ENCODE data around the gene EVPLL. TPM values are rescaled to one million over a fixed set of nuclear protein-coding genes. Genes with fewer than 3 reads are reported as not detected.

The EVPLL gene
- polyA plus RNA-seq, 3 donors = not detected

- Mint-ChIP-seq H3K4me1 (peaks cover 14% of the 10 kb centered on the region), H3K27me3 (ENCODE audit: low read depth in 3 of 3) (peaks cover 2 to 4% (median 4%) of the 10 kb centered on the region in 3 donors), H3K9me3 (peaks cover 0 to 8% (median 0%) of the 10 kb centered on the region in 7 donors), H3K4me3 (no peak overlapping the region), H3K27ac (no peak overlapping the region), H3K36me3 (peaks cover under 1 to 7% of the 10 kb centered on the region in 2 donors)
- intact Hi-C loops (cut with micrococcal nuclease) = no loop called here
- Histone ChIP-seq H3K36me3 (replicated peaks in 1 of 2; ENCODE audit: control insufficient read depth in 1 of 2, insufficient read depth in 2 of 2, low read length in 2 of 2) (no peaks in the 10 kb centered on the region), H3K9ac (ENCODE audit: insufficient read depth, low read length, poor library complexity, severe bottlenecking) (no peak overlapping the region), H3K4me2 (replicated peaks; ENCODE audit: extremely low read depth, low read length, poor library complexity, severe bottlenecking) (no peak overlapping the region), H3K27ac (ENCODE audit: low read depth in 1 of 2, low read length in 2 of 2) (no peak overlapping the region), H3K4me1 (ENCODE audit: control insufficient read depth in 1 of 2, insufficient read depth in 2 of 2, low read length in 2 of 2) (peaks cover 11 to 13% of the 10 kb centered on the region in 2 donors), H3K27me3 (ENCODE audit: control insufficient read depth in 2 of 2, insufficient read depth in 2 of 2, low read length in 2 of 2) (no peaks in the 10 kb centered on the region), H3K79me2 (ENCODE audit: insufficient read depth, low read length) (no peaks in the 10 kb centered on the region), H3K9me3 (replicated peaks in 1 of 2; ENCODE audit: control insufficient read depth in 1 of 2, insufficient read depth in 1 of 2, low read length in 2 of 2) (peaks cover 0 to 5% of the 10 kb centered on the region in 2 donors), H3K4me3 (replicated peaks in 1 of 3; ENCODE audit: low read depth in 2 of 3, low read length in 3 of 3) (no peak overlapping the region), H4K20me1 (ENCODE audit: insufficient read depth, low read length) (no peaks in the 10 kb centered on the region), H2AFZ (ENCODE audit: insufficient read depth, low read depth, low read length, poor library complexity, severe bottlenecking) (no peak overlapping the region)
- no CpG with 5 or more reads among the region's 6 CpGs for WGBS (ENCODE audit: insufficient coverage)
- no peak for DNase-seq
- no peak for TF ChIP-seq CTCF (IDR thresholded peaks at IDR 0.05)
Observed at GRCh38 chr17:18364166-18364565, 13.4 kb upstream of the EVPLL start.

- Mint-ChIP-seq H3K4me3 (no peak overlapping the region), H3K36me3 (no peaks in the 10 kb centered on the region), H3K27me3 (ENCODE audit: low read depth in 3 of 3) (peaks cover 2 to 14% (median 6%) of the 10 kb centered on the region in 3 donors), H3K27ac (no peak overlapping the region), H3K9me3 (peaks cover 0 to 8% (median 0%) of the 10 kb centered on the region in 7 donors), H3K4me1 (peaks cover 5% of the 10 kb centered on the region)
- H3K4me3 ChIP-seq (replicated peaks in 1 of 3; ENCODE audit: low read depth in 2 of 3, low read length in 3 of 3) = no peak overlapping the region
- no peak overlapping the region for H3K4me2 ChIP-seq (replicated peaks; ENCODE audit: extremely low read depth, low read length, poor library complexity, severe bottlenecking)
- H3K9me3 ChIP-seq (replicated peaks in 1 of 2; ENCODE audit: control insufficient read depth in 1 of 2, insufficient read depth in 1 of 2, low read length in 2 of 2) = peaks cover 0 to 5% of the 10 kb centered on the region in 2 donors
- no peaks in the 10 kb centered on the region for H4K20me1 ChIP-seq (ENCODE audit: insufficient read depth, low read length)
- H3K4me1 ChIP-seq (ENCODE audit: control insufficient read depth in 1 of 2, insufficient read depth in 2 of 2, low read length in 2 of 2) = no peaks in the 10 kb centered on the region
- no peak for DNase-seq
- no peak for TF ChIP-seq CTCF (IDR thresholded peaks at IDR 0.05)
- no peaks in the 10 kb centered on the region for H3K79me2 ChIP-seq (ENCODE audit: insufficient read depth, low read length)
- H3K9ac ChIP-seq (ENCODE audit: insufficient read depth, low read length, poor library complexity, severe bottlenecking) = no peak overlapping the region
- no peaks in the 10 kb centered on the region for H3K36me3 ChIP-seq (replicated peaks in 1 of 2; ENCODE audit: control insufficient read depth in 1 of 2, insufficient read depth in 2 of 2, low read length in 2 of 2)
- WGBS (ENCODE audit: insufficient coverage) = no CpG with 5 or more reads among the region's 8 CpGs
- intact Hi-C loops (cut with micrococcal nuclease) = no loop called here
- no peak overlapping the region for H3K27ac ChIP-seq (ENCODE audit: low read depth in 1 of 2, low read length in 2 of 2)
- no peak overlapping the region for H2AFZ ChIP-seq (ENCODE audit: insufficient read depth, low read depth, low read length, poor library complexity, severe bottlenecking)
- H3K27me3 ChIP-seq (ENCODE audit: control insufficient read depth in 2 of 2, insufficient read depth in 2 of 2, low read length in 2 of 2) = no peaks in the 10 kb centered on the region
Observed at GRCh38 chr17:18368946-18369345, 8.6 kb upstream of the EVPLL start.

Data from CD14-positive monocyte (primary cell).